ENCODE measurements around the gene DDX56. TPM values are rescaled to one million over a fixed set of nuclear protein-coding genes. Genes with fewer than 3 reads are reported as not detected.

DDX56 gene
- polyA plus RNA-seq, 1 of the 3 experiments (the other 2 are of a cell fraction), result 97.1 TPM

GRCh38 chr7:44622342-44623151, 48.8 kb upstream of the DDX56 start (continued):
- no peak for TF ChIP-seq PBX3 (IDR thresholded peaks at IDR 0.05)
- no peak for TF ChIP-seq TEAD4 (IDR thresholded peaks at IDR 0.05; ENCODE audit: borderline replicate concordance, insufficient read depth)

GRCh38 chr7:44621750-44622103, 48.0 kb upstream of the DDX56 start:
- H3K27ac ChIP-seq (ENCODE audit: low read depth in 2 of 2, low read length in 1 of 2), result no peak overlapping the region

DNA sequence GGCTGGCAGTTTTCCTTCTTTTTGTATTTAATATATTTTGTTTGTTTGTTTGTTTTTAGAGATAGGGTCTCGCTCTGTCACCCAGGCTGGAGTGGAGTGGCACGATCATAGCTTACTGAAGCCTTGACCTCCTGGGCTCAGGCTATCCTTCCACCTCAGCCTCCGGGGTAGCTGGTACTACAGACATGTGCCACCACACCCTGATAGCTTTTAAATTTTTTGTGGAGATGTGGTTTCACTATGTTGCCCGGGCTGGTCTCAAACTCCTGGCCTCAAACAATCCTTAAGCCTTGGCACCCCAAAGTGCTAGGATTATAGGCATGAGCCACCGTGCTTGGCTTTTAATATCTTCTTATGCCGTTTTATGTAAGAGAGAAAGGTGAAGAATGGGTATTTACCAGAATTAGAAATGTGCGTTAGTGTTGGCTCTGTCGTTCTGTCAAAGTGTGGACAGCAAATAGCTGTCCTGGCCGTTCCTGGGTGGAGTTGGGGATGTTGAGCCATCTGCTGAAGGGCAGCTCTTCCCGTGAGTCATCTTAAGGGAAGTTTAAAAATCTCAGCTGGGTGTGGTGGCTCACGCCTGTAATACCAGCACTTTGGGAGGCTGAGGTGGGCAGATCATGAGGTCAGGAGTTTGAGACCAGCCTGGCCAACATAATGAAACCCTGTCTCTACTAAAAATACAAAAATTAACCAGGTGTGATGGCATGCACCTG, 47.5 kb upstream of the DDX56 start:
- DNase-seq, result no peak
- CTCF ChIA-PET, result interaction anchor here (0.9 to 1.1 kb wide), 3 partner anchors 13 to 17 kb away, joined by 3 to 4 read pairs (median 3); no protein-coding TSS in a partner anchor
- H3K27ac ChIP-seq (ENCODE audit: low read depth in 2 of 2, low read length in 1 of 2), result no peak overlapping the region

More at GRCh38 chr7:44621750-44622103, 48.0 kb upstream of the DDX56 start:
- POLR2A ChIA-PET, result no interaction called here
- Histone ChIP-seq H3K4me3 (ENCODE audit: low read depth in 2 of 2, low read length in 1 of 2) (no peak overlapping the region), H4K20me1 (ENCODE audit: insufficient read depth) (0 out of 2 replicates have a peak, but pooled peaks cover 9% of the 10 kb centered on the region), H3K36me3 (replicated peaks in 1 of 2; ENCODE audit: control insufficient read depth in 1 of 2, insufficient read depth in 2 of 2, low read length in 1 of 2) (peaks cover 10 to 12% of the 10 kb centered on the region in 2 experiments), H3K79me2 (ENCODE audit: insufficient read depth) (peaks cover 80% of the 10 kb centered on the region), H3K27me3 (ENCODE audit: insufficient read depth) (no peaks in the 10 kb centered on the region), H3K4me2 (no peak overlapping the region), H3K4me1 (ENCODE audit: control insufficient read depth in 1 of 2, insufficient read depth in 2 of 2, low read depth in 1 of 2, low read length in 1 of 2) (peaks cover 3 to 9% of the 10 kb centered on the region in 2 experiments; a peak in 3 of 4 replicates), H2AFZ (ENCODE audit: low read depth) (no peak overlapping the region), H3K9me3 (no peaks in the 10 kb centered on the region), H3F3A (replicated peaks; ENCODE audit: insufficient read depth) (peaks cover 13% of the 10 kb centered on the region), H3K9ac (no peak overlapping the region), H3K9me2 (no peaks in the 10 kb centered on the region)
- CTCF ChIA-PET, result no interaction called here
- TF ChIP-seq MEF2A (IDR thresholded peaks at IDR 0.05; ENCODE audit: borderline replicate concordance, low read depth) (no peak), TAF1 (IDR thresholded peaks at IDR 0.05; ENCODE audit: borderline replicate concordance, low read depth, low read length) (no peak), FOXM1 (IDR thresholded peaks at IDR 0.05; ENCODE audit: low read depth) (no peak), JUND (IDR thresholded peaks at IDR 0.05) (no peak)
- WGBS (ENCODE audit: low lambda C conversion rate), result 96% methylated on average over 5 of the region's 5 CpGs
- no peak for DNase-seq

More for the DNA sequence above, 47.5 kb upstream of the DDX56 start:
- peaks cover 13% of the 10 kb centered on the region for H3F3A ChIP-seq (replicated peaks; ENCODE audit: insufficient read depth)
- H3K36me3 ChIP-seq (replicated peaks in 1 of 2; ENCODE audit: control insufficient read depth in 1 of 2, insufficient read depth in 2 of 2, low read length in 1 of 2), result peaks cover 10 to 12% of the 10 kb centered on the region in 2 experiments
- 91% methylated on average over 11 of the region's 11 CpGs for WGBS (ENCODE audit: low lambda C conversion rate)
- H2AFZ ChIP-seq (ENCODE audit: low read depth), result no peak overlapping the region
- H3K4me3 ChIP-seq (ENCODE audit: low read depth in 2 of 2, low read length in 1 of 2), result no peak overlapping the region
- peaks cover 83% of the 10 kb centered on the region for H3K79me2 ChIP-seq (ENCODE audit: insufficient read depth)
- H3K9me2 ChIP-seq, result no peaks in the 10 kb centered on the region
- no peaks in the 10 kb centered on the region for H3K27me3 ChIP-seq (ENCODE audit: insufficient read depth)
- H3K4me1 ChIP-seq (ENCODE audit: control insufficient read depth in 1 of 2, insufficient read depth in 2 of 2, low read depth in 1 of 2, low read length in 1 of 2), result peaks cover 3 to 9% of the 10 kb centered on the region in 2 experiments; a peak in 3 of 4 replicates
- H3K4me2 ChIP-seq, result no peak overlapping the region
- H3K9me3 ChIP-seq, result no peaks in the 10 kb centered on the region
- 0 out of 2 replicates have a peak, but pooled peaks cover 9% of the 10 kb centered on the region for H4K20me1 ChIP-seq (ENCODE audit: insufficient read depth)
- POLR2A ChIA-PET, result no interaction called here
- no peak overlapping the region for H3K9ac ChIP-seq
- TF ChIP-seq NFIC (IDR thresholded peaks at IDR 0.05; ENCODE audit: borderline replicate concordance) (no peak), FOXM1 (IDR thresholded peaks at IDR 0.05; ENCODE audit: low read depth) (no peak), ZBTB33 (IDR thresholded peaks at IDR 0.05; ENCODE audit: borderline replicate concordance, low read depth) (no peak), SMC3 (IDR thresholded peaks at IDR 0.05; ENCODE audit: low read depth, low read length) (no peak), MEF2A (IDR thresholded peaks at IDR 0.05; ENCODE audit: borderline replicate concordance, low read depth) (no peak), GABPA (IDR thresholded peaks at IDR 0.05; ENCODE audit: low read depth) (no peak), RCOR1 (IDR thresholded peaks at IDR 0.05; ENCODE audit: low read length) (no peak)
- TF ChIP-seq, protein P1, sequence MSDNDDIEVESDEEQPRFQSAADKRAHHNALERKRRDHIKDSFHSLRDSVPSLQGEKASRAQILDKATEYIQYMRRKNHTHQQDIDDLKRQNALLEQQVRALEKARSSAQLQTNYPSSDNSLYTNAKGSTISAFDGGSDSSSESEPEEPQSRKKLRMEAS (IDR thresholded peaks at IDR 0.05; ENCODE audit: low read depth), result no peak
